GM21447 (cell line): Measurements from ENCODE around the gene SCYGR4.

Experiments
- ATAC-seq: cut with Tn5 transposase; IDR thresholded peaks from one replicate; pipeline ENCODE4 v1.9.1; 2021; ENCODE audit not compliant: unreplicated experiment

SCYGR4 gene

GRCh38 chr2:227613272-227613660, 4.0 kb upstream of the SCYGR4 start:
- ATAC-seq = no peak

GRCh38 chr2:227614246-227614645, 3.1 kb upstream of the SCYGR4 start:
- ATAC-seq = no peak

GRCh38 chr2:227614740-227615139, 2.6 kb upstream of the SCYGR4 start, which contains the start of gene SCYGR3:
SCYGR3 (minus strand) TSS chr2:227614840; CDS start chr2:227614840, 0 bp downstream.
- ATAC-seq = no peak

GRCh38 chr2:227615181-227615580, 2.1 kb upstream of the SCYGR4 start:
- no peak for ATAC-seq

- no peak for ATAC-seq
Observed at GRCh38 chr2:227615906-227616305, 1.4 kb upstream of the SCYGR4 start.

GRCh38 chr2:227616631-227617030, 667 bp upstream of the SCYGR4 start:
- ATAC-seq = no peak

- ATAC-seq = no peak
Observed at GRCh38 chr2:227623226-227623625, 5.9 kb downstream of the SCYGR4 start.

- no peak for ATAC-seq
Observed at GRCh38 chr2:227625420-227625819, 8.1 kb downstream of the SCYGR4 start.

- ATAC-seq = no peak
Observed at GRCh38 chr2:227626580-227627151, 9.4 kb downstream of the SCYGR4 start.

- peak; percentile 99 for ATAC-seq
Observed at GRCh38 chr2:227627769-227628168, 10.5 kb downstream of the SCYGR4 start.

- ATAC-seq = no peak
Observed at GRCh38 chr2:227629435-227629834, 12.1 kb downstream of the SCYGR4 start.

- no peak for ATAC-seq
Observed at GRCh38 chr2:227630322-227630721, 13.0 kb downstream of the SCYGR4 start.

- ATAC-seq = no peak
Observed at GRCh38 chr2:227632827-227633226, 15.5 kb downstream of the SCYGR4 start.

- no peak for ATAC-seq
Observed at GRCh38 chr2:227634201-227634600, 16.9 kb downstream of the SCYGR4 start.

GRCh38 chr2:227642656-227643055, 25.4 kb downstream of the SCYGR4 start:
- no peak for ATAC-seq

- ATAC-seq = no peak
Observed at GRCh38 chr2:227643990-227644551, 26.8 kb downstream of the SCYGR4 start.

GRCh38 chr2:227653419-227653818, 36.1 kb downstream of the SCYGR4 start:
- ATAC-seq = no peak

- no peak for ATAC-seq
Observed at GRCh38 chr2:227654426-227654825, 37.1 kb downstream of the SCYGR4 start.

GRCh38 chr2:227655454-227655853, 38.2 kb downstream of the SCYGR4 start:
- ATAC-seq = no peak

- no peak for ATAC-seq
Observed at GRCh38 chr2:227657199-227657845, 40.0 kb downstream of the SCYGR4 start.

- ATAC-seq = no peak
Observed at GRCh38 chr2:227661025-227661649, 43.8 kb downstream of the SCYGR4 start.

GRCh38 chr2:227661827-227662226, 44.5 kb downstream of the SCYGR4 start:
- no peak for ATAC-seq
